H9 (cell line): ENCODE data around the gene SLC24A3. TPM values are rescaled to one million over a fixed set of nuclear protein-coding genes. Genes with fewer than 3 reads are reported as not detected.

ENCODE experiments used
- DNase-seq: peaks from one replicate; pipeline ENCODE4 v3.0.0-alpha.2; 2017
- H2AFZ ChIP-seq: one replicate; pipeline ENCODE4 v1.6.1; 2013; ENCODE audit warnings: mild to moderate bottlenecking, low read length, control low read depth, moderate library complexity
- H2AK5ac ChIP-seq: 2 replicates; pipeline ENCODE4 v1.6.1; 2013; ENCODE audit warnings: low read length, control low read depth, mixed read lengths; ENCODE audit not compliant: insufficient read length
- H2BK120ac ChIP-seq: one replicate; pipeline ENCODE4 v1.6.1; 2013; ENCODE audit warnings: low read depth, mild to moderate bottlenecking, low read length, control low read depth, inconsistent platforms; ENCODE audit not compliant: poor library complexity, severe bottlenecking
- H2BK12ac ChIP-seq: 2 replicates; pipeline ENCODE4 v1.6.1; 2013; ENCODE audit warnings: low read length, control low read depth, mixed read lengths, low read depth; ENCODE audit not compliant: insufficient read length
- H2BK15ac ChIP-seq: 2 replicates; pipeline ENCODE4 v1.6.1; 2013; ENCODE audit warnings: low read depth, low read length, control low read depth
- H2BK20ac ChIP-seq: one replicate; pipeline ENCODE4 v1.6.1; 2013; ENCODE audit warnings: low read depth, mild to moderate bottlenecking, low read length, control low read depth, inconsistent platforms; ENCODE audit not compliant: poor library complexity, severe bottlenecking
- H2BK5ac ChIP-seq: 2 replicates; pipeline ENCODE4 v1.6.1; 2013; ENCODE audit warnings: low read length, control low read depth, mixed read lengths; ENCODE audit not compliant: insufficient read length
- H3K14ac ChIP-seq: 2 replicates; pipeline ENCODE4 v1.6.1; 2013; ENCODE audit warnings: low read length, control low read depth; ENCODE audit not compliant: insufficient read depth
- H3K18ac ChIP-seq: 2 replicates; pipeline ENCODE4 v1.6.1; 2013; ENCODE audit warnings: low read depth, mild to moderate bottlenecking, mixed read lengths, low read length, control low read depth; ENCODE audit not compliant: insufficient read length
- H3K23ac ChIP-seq: 2 replicates; pipeline ENCODE4 v1.6.1; 2013; ENCODE audit warnings: low read length, control low read depth, mixed read lengths, low read depth; ENCODE audit not compliant: insufficient read length
- H3K23me2 ChIP-seq: 2 replicates; pipeline ENCODE4 v1.6.1; 2013; ENCODE audit warnings: low read depth, mild to moderate bottlenecking, mixed read lengths, low read length, control low read depth; ENCODE audit not compliant: insufficient read length, poor library complexity, severe bottlenecking
- H3K27ac ChIP-seq: 2 replicates; pipeline ENCODE4 v1.5.1; 2013; ENCODE audit warnings: low read length, control low read depth, mixed read lengths, low read depth; ENCODE audit not compliant: insufficient read length
- H3K27me3 ChIP-seq: 2 replicates; pipeline ENCODE4 v1.6.1; 2013; ENCODE audit warnings: low read length, control low read depth, inconsistent platforms; ENCODE audit not compliant: insufficient read depth
- H3K4ac ChIP-seq: 2 replicates; pipeline ENCODE4 v1.6.1; 2013; ENCODE audit warnings: low read depth, mild to moderate bottlenecking, control low read depth, inconsistent platforms, low read length, moderate library complexity
- H3K4me1 ChIP-seq: 2 replicates; pipeline ENCODE4 v1.6.1; 2013; ENCODE audit warnings: low read length, control low read depth, inconsistent platforms; ENCODE audit not compliant: insufficient read depth
- H3K4me2 ChIP-seq: 2 replicates; pipeline ENCODE4 v1.6.1; 2013; ENCODE audit warnings: low read length, control low read depth, mixed read lengths; ENCODE audit not compliant: insufficient read length, insufficient read depth
- H3K56ac ChIP-seq: 2 replicates; pipeline ENCODE4 v1.6.1; 2013; ENCODE audit warnings: low read depth, mild to moderate bottlenecking, mixed read lengths, low read length, control low read depth; ENCODE audit not compliant: insufficient read length
- H3K79me1 ChIP-seq: 2 replicates; pipeline ENCODE4 v1.6.1; 2013; ENCODE audit warnings: low read depth, mild to moderate bottlenecking, moderate library complexity, low read length, control low read depth, inconsistent platforms; ENCODE audit not compliant: insufficient read depth, poor library complexity, severe bottlenecking
- H3K79me2 ChIP-seq: 2 replicates; pipeline ENCODE4 v1.6.1; 2013; ENCODE audit warnings: low read length, control low read depth, inconsistent platforms; ENCODE audit not compliant: insufficient read depth
- H3K9ac ChIP-seq: 2 replicates; pipeline ENCODE4 v1.6.1; 2013; ENCODE audit warnings: low read length, control low read depth, mixed read lengths; ENCODE audit not compliant: insufficient read length; ENCODE audit errors: extremely low read depth
- H3K9me3 ChIP-seq: one replicate; pipeline ENCODE4 v1.6.1; 2013; ENCODE audit warnings: low read depth, low read length, inconsistent platforms; ENCODE audit not compliant: control insufficient read depth
- H3T11ph ChIP-seq: one replicate; pipeline ENCODE4 v1.6.1; 2013; ENCODE audit warnings: mild to moderate bottlenecking, low read length, control low read depth, inconsistent platforms
- H4K20me1 ChIP-seq: one replicate; pipeline ENCODE4 v1.6.1; 2013; ENCODE audit not compliant: control insufficient read depth, insufficient read length, insufficient read depth
- H4K5ac ChIP-seq: 2 replicates; pipeline ENCODE4 v1.6.1; 2013; ENCODE audit warnings: low read depth, mild to moderate bottlenecking, mixed read lengths, low read length, control low read depth; ENCODE audit not compliant: insufficient read length
- H4K8ac ChIP-seq: replicated peaks from 2 replicates; pipeline ENCODE4 v1.6.1; 2013; ENCODE audit warnings: low read length, control low read depth, mixed read lengths, low read depth; ENCODE audit not compliant: insufficient read length
- H4K91ac ChIP-seq: 2 replicates; pipeline ENCODE4 v1.6.1; 2013; ENCODE audit warnings: low read depth, mild to moderate bottlenecking, moderate library complexity, mixed read lengths, low read length, control low read depth; ENCODE audit not compliant: insufficient read length
- H3K27ac Mint-ChIP-seq, 3 experiments: 2 replicates in 2 of 3; 3 replicates in 1 of 3; pipeline ENCODE4 v1.8.0; 2020 to 2021; ENCODE audit warnings: mixed read lengths in 3 of 3, mild to moderate bottlenecking in 1 of 3, moderate library complexity in 1 of 3
- H3K27me3 Mint-ChIP-seq: 2 replicates; pipeline ENCODE4 v1.8.0; 2021; ENCODE audit warnings: low read depth, mild to moderate bottlenecking, moderate library complexity, mixed read lengths
- H3K36me3 Mint-ChIP-seq, 3 experiments: 2 replicates in 2 of 3; 3 replicates in 1 of 3; pipeline ENCODE4 v1.8.0; 2020 to 2021; ENCODE audit warnings: low read depth in 3 of 3, mixed read lengths in 3 of 3; ENCODE audit not compliant: insufficient read depth in 1 of 3
- H3K4me1 Mint-ChIP-seq, 2 experiments: 2 replicates each; pipeline ENCODE4 v1.8.0; 2020; ENCODE audit warnings: mixed read lengths in 2 of 2
- H3K4me3 Mint-ChIP-seq, 2 experiments: 2 replicates in 1 of 2; 3 replicates in 1 of 2; pipeline ENCODE4 v1.8.0; 2020 to 2021; ENCODE audit warnings: mild to moderate bottlenecking in 2 of 2, mixed read lengths in 2 of 2, moderate library complexity in 1 of 2
- H3K9me3 Mint-ChIP-seq, 2 experiments: 2 replicates in 1 of 2; 3 replicates in 1 of 2; pipeline ENCODE4 v1.8.0; 2020; ENCODE audit warnings: mild to moderate bottlenecking in 2 of 2, mixed read lengths in 2 of 2, moderate library complexity in 1 of 2
- CTCF ChIP-seq: fragments of 200-600 bp; sonication (generic); conservative IDR thresholded peaks from 3 replicates; pipeline ENCODE4 v1.8.0; 2021; ENCODE audit warnings: antibody characterized with exemption, mild to moderate bottlenecking
- WGBS: extraction: QIAGEN DNeasy Blood & Tissue Kit; methylation state at CpG from one replicate; pipeline ENCODE4 v1.1.7; 2013; ENCODE audit warnings: missing lambda C conversion rate, low lambda C conversion rate, mixed read lengths; ENCODE audit not compliant: insufficient read length; ENCODE audit errors: extremely low coverage; 5-methylcytosine and 5-hydroxymethylcytosine counted together
- total RNA-seq: library from RNA; stranded (reverse); gene quantifications from 2 replicates; pipeline ENCODE4 v1.2.1, GENCODE V29; 2021

The SLC24A3 gene
- total RNA-seq, 1 experiment from 2014 or later, result 0.83 TPM

- WGBS, result no CpG with 5 or more reads among the region's 1 CpG
- no peaks in the 10 kb centered on the region for H3K23me2 ChIP-seq
- no peak overlapping the region for H2BK5ac ChIP-seq
- H2BK12ac ChIP-seq, result no peak overlapping the region
- peaks cover 0 to 30% (median 20%) of the 10 kb centered on the region in 3 experiments; a peak in 5 of 7 replicates for H3K36me3 Mint-ChIP-seq
- H3K18ac ChIP-seq, result no peak overlapping the region
- no peak overlapping the region for H3K4me3 Mint-ChIP-seq
- no peak overlapping the region for H3K27ac Mint-ChIP-seq
- H3K27me3 ChIP-seq, result no peaks in the 10 kb centered on the region
- no peak overlapping the region for H3T11ph ChIP-seq
- H2BK20ac ChIP-seq, result no peak overlapping the region
- no peak overlapping the region for H4K5ac ChIP-seq
- no peak overlapping the region for H2AFZ ChIP-seq
- no peaks in the 10 kb centered on the region for H3K79me1 ChIP-seq
- H3K9me3 Mint-ChIP-seq, result peaks cover 9 to 14% of the 10 kb centered on the region in 2 experiments; a peak in 4 of 5 replicates
- DNase-seq, result no peak
- no peak overlapping the region for H2BK15ac ChIP-seq
- no peak overlapping the region for H3K27ac ChIP-seq
- H4K8ac ChIP-seq, result no peak overlapping the region
- H3K27me3 Mint-ChIP-seq, result peaks cover 2% of the 10 kb centered on the region; the same call in 1 of the 2 replicates
- no peaks in the 10 kb centered on the region for H3K79me2 ChIP-seq
- no peak overlapping the region for H2AK5ac ChIP-seq
- no peaks in the 10 kb centered on the region for H3K9me3 ChIP-seq
- H2BK120ac ChIP-seq, result no peak overlapping the region
- H3K14ac ChIP-seq, result no peak overlapping the region
- peaks cover 17 to 19% of the 10 kb centered on the region in 2 experiments for H3K4me1 Mint-ChIP-seq
- no peak overlapping the region for H3K56ac ChIP-seq
- H4K20me1 ChIP-seq, result no peaks in the 10 kb centered on the region
- H3K4ac ChIP-seq, result no peak overlapping the region
- H3K23ac ChIP-seq, result no peak overlapping the region
- no peak overlapping the region for H3K4me2 ChIP-seq
- no peak overlapping the region for H4K91ac ChIP-seq
- peaks cover 12% of the 10 kb centered on the region; the same call in 1 of the 2 replicates for H3K4me1 ChIP-seq
- TF ChIP-seq CTCF, result no peak
- H3K9ac ChIP-seq, result no peak overlapping the region
Measured at GRCh38 chr20:19625426-19625825, 413.0 kb downstream of the SLC24A3 start.
